ENCODE data around the gene CISD1. TPM values are rescaled to one million over a fixed set of nuclear protein-coding genes. Genes with fewer than 3 reads are reported as not detected.

The CISD1 gene
- total RNA-seq, 1 experiment from 2014 or later, result 77.5 TPM

- Histone ChIP-seq H3K27me3 (no peaks in the 10 kb centered on the region), H3K36me3 (no peaks in the 10 kb centered on the region; the same call in 1 of the 2 replicates), H3K4me3 (no peak overlapping the region), H3K9me3 (peaks cover 2% of the 10 kb centered on the region; the same call in 1 of the 2 replicates)
- DNase-seq, result no peak
Observed at GRCh38 chr10:58258977-58259692, 9.8 kb upstream of the CISD1 start.

- Histone ChIP-seq H3K4me3 (no peak overlapping the region), H3K9me3 (no peaks in the 10 kb centered on the region; the same call in 1 of the 2 replicates), H3K27me3 (no peaks in the 10 kb centered on the region), H3K36me3 (no peaks in the 10 kb centered on the region; the same call in 1 of the 2 replicates)
- no peak for DNase-seq
Observed at GRCh38 chr10:58260334-58260733, 8.6 kb upstream of the CISD1 start.

DNA sequence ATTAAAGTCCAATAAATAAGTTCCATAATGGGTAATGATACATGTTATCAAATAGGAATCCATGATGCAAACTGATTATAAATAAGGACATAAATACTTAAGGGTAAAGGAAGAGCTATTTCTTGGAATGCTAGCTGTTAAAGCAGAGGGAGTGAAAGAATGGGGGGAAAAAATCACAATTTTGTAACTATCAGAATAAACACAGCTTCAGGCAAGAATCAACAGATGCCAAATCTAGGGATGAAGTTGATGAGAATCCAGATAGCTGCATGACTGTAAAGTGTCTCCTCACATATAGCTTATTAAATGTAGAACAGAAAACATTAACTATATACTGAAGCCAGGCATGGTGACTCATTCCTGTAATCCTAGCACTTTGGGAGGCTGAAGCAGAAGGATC, 6.2 kb upstream of the CISD1 start:
- Histone ChIP-seq H3K27me3 (no peaks in the 10 kb centered on the region), H3K9me3 (no peaks in the 10 kb centered on the region; the same call in 1 of the 2 replicates), H3K4me3 (no peak overlapping the region), H3K36me3 (no peaks in the 10 kb centered on the region)
- no peak for DNase-seq

- no peak overlapping the region; the same call in 1 of the 2 replicates for H3K4me3 ChIP-seq
- DNase-seq, result no peak
- no peaks in the 10 kb centered on the region for H3K36me3 ChIP-seq
- no peaks in the 10 kb centered on the region for H3K27me3 ChIP-seq
- no peaks in the 10 kb centered on the region for H3K9me3 ChIP-seq
Observed at GRCh38 chr10:58264780-58265179, 4.2 kb upstream of the CISD1 start.

DNA sequence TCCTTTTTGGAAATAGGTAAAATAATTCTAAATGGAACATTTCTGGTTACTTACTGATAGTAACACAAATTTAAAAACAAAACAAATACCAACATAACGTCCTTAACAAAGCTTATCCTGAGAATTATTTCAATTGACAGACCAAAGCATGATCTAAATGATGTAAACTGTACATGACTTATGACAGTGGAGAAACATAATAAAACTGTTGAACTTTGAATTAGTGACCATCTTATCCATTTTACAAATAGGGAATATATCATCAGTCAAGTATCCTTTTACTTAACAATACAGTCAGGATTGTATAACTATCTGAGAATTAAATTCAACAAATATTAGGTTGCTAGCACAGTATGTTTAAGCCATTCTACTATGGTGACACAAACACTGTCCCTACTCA, 3.7 kb upstream of the CISD1 start:
- H3K36me3 ChIP-seq, result no peaks in the 10 kb centered on the region
- H3K4me3 ChIP-seq, result peak overlapping the region; percentile 77
- no peaks in the 10 kb centered on the region for H3K27me3 ChIP-seq
- no peak for DNase-seq
- no peaks in the 10 kb centered on the region for H3K9me3 ChIP-seq

DNA sequence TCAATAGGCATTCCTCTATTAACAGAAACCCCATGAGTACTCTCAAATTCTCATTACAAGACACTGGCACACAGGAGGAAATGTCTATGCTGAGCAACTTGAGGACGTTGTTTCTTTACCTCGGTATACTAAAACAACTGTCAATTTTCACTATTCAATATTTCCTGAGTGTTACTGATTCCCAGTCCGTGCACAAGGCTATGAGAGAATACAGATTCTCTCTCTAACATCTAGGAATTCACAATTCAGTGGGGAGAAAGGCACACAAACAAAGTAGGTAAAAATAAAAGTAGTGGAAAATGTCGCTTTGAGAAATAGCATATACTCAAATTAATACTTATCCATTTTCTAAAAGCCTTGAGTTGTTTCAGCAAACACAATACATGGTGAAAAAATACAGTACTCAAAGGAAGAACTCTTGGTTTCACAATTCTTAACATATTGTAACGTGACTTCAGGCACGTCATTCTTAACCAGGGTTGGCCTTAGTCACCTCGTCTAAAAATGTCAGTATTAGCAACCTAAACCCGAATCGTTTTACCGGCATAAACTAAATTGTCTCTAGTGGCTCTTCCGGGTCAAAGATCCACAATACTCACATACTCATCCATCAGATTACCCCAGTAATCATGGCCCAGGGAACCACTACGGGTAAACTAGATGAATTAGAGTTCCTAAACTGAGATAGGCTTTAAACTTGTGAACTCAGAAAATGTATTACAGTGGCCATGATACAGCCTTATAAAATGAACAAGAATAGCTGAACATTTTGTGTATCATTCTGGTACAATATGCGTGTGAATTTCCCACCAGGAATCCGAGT, 2.7 kb upstream of the CISD1 start:
- no peaks in the 10 kb centered on the region for H3K9me3 ChIP-seq

GRCh38 chr10:58266826-58267712, 1.9 kb upstream of the CISD1 start:
- no peaks in the 10 kb centered on the region for H3K9me3 ChIP-seq
- peak; percentile 46 for DNase-seq

More for the DNA sequence above, 2.7 kb upstream of the CISD1 start:
- H3K27me3 ChIP-seq, result no peaks in the 10 kb centered on the region
- DNase-seq, result no peak
- H3K4me3 ChIP-seq, result peak overlapping the region; percentile 77
- H3K36me3 ChIP-seq, result no peaks in the 10 kb centered on the region

DNA sequence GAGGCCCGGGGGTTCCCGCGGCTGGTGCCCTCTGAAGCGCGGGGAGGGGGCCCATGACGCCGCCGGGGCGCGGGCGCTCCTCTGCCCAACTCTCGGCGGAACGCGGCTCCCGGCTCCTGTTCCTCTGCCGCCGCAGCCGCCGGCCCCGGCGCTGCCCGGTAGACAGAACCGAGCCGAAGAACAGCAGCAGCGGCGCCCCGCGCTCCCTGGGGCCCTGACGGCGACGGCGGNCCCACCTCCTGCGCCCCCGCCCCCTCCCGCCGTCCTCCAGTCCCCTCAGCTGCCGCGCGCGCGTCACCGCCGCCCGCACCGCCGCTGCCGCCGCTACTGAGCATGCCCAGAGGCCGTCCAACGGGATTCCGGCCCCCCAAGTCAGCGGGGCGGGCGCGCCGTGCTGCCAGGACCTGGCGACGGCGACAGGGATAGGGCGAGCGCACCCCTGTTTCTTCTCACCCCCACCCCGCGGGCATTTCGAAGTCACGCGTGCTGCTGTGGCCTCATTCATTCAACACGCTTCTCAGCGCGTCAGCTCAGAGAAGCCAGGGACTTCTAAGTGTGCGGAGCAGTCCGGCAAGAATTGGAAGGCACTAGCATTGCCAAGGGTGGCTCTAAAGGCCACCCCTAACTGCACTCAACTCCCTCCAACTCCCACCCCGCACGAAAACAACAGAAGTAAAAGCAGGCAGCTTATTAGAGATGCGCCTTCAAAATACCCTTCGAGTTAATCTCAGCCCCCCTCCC, 1.1 kb upstream of the CISD1 start, which contains the start of gene IPMK:
Gene IPMK (minus strand): TSS at position 182 of the 741 bp plus-strand sequence. CDS start 283 bp downstream, outside the sequence.
- DNase-seq, result peak; percentile 88
- Histone ChIP-seq H3K4me3 (peak within 1 kb of the TSS; percentile 77), H3K27me3 (no peaks in the 10 kb centered on the region), H3K9me3 (no peaks in the 10 kb centered on the region), H3K36me3 (no peaks in the 10 kb centered on the region)

More at GRCh38 chr10:58266826-58267712, 1.9 kb upstream of the CISD1 start:
- Histone ChIP-seq H3K4me3 (peak overlapping the region; percentile 77), H3K36me3 (no peaks in the 10 kb centered on the region), H3K27me3 (no peaks in the 10 kb centered on the region)

- Histone ChIP-seq H3K27me3 (no peaks in the 10 kb centered on the region), H3K9me3 (no peaks in the 10 kb centered on the region), H3K4me3 (peak overlapping the region; percentile 77), H3K36me3 (no peaks in the 10 kb centered on the region)
- DNase-seq, result no peak
Observed at GRCh38 chr10:58268454-58268945, 462 bp upstream of the CISD1 start.

DNA sequence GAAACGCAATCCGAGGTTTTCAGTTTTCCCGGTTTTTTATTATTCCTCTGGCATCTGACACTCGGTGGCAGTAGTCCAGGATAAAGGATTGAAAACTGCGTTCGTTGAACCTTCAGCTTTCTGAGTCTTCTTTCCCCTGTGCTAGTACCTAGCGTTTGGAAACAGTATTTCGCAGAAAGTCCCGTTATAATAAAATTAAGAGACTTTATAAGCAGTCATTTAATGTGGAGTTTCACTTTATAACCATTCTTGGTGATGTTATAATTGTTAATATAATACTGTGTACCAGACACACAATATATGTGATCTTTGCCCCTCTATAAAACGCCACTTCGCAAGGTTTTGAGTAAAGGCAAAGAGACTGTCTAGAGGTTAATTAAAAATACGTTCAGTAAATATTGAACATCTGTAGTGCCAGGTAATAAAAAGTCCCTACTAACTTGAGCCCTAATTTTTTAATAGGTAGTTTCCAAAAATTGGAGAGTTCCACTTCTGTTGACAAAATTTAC, 874 bp downstream of the CISD1 start:
- Histone ChIP-seq H3K27me3 (no peaks in the 10 kb centered on the region), H3K4me3 (peak overlapping the region; percentile 77), H3K36me3 (peaks cover 3% of the 10 kb centered on the region; the same call in 1 of the 2 replicates), H3K9me3 (no peaks in the 10 kb centered on the region)
- DNase-seq, result no peak

GRCh38 chr10:58275261-58275660, 6.3 kb downstream of the CISD1 start:
- DNase-seq, result no peak
- H3K36me3 ChIP-seq, result peaks cover 34% of the 10 kb centered on the region
- no peaks in the 10 kb centered on the region for H3K27me3 ChIP-seq
- no peak overlapping the region for H3K4me3 ChIP-seq
- H3K9me3 ChIP-seq, result no peaks in the 10 kb centered on the region

DNA sequence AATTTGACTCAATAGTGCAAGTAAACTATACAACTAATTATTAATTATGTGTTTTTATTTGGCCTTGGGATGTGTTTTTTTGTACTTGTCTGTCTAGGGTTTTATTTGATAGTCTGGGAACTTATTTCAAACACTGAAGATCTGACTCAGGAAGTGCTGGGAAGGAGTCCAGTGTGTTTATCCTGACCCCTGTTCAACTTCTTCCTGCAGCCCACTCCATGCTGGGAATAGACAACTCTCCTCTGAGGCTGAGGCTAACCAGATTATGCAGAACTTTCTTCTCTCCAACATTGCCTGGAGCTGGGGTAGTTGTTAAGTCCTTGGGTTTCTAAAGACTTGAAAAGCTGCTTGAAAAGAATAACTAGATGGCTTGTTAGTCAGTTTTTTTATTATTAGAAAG, 6.9 kb downstream of the CISD1 start:
- H3K36me3 ChIP-seq, result peaks cover 37% of the 10 kb centered on the region
- H3K27me3 ChIP-seq, result no peaks in the 10 kb centered on the region
- no peaks in the 10 kb centered on the region for H3K9me3 ChIP-seq
- peak; percentile 69 for DNase-seq
- no peak overlapping the region for H3K4me3 ChIP-seq

GRCh38 chr10:58278274-58278961, 9.5 kb downstream of the CISD1 start:
- DNase-seq, result no peak
- Histone ChIP-seq H3K27me3 (no peaks in the 10 kb centered on the region), H3K9me3 (no peaks in the 10 kb centered on the region)

DNA sequence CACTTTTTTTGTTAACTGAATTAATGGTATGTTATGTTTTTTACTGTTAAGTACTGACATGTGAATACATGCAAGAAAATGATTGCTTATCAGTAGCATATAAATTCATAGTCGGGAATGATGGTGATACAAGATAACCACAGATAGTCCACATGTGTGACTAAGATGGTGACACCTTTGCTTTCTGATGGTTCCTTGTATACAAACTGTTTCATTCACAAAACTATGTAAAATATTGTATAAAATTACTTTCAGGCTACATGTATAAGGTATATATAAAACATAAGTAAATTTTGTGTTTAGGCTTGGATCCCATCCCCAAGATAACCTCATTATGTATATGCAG, 10.0 kb downstream of the CISD1 start:
- no peak overlapping the region for H3K4me3 ChIP-seq
- H3K27me3 ChIP-seq, result no peaks in the 10 kb centered on the region
- peaks cover 42% of the 10 kb centered on the region for H3K36me3 ChIP-seq
- DNase-seq, result no peak
- H3K9me3 ChIP-seq, result no peaks in the 10 kb centered on the region

More at GRCh38 chr10:58278274-58278961, 9.5 kb downstream of the CISD1 start:
- H3K36me3 ChIP-seq, result peaks cover 43% of the 10 kb centered on the region
- H3K4me3 ChIP-seq, result no peak overlapping the region

DNA sequence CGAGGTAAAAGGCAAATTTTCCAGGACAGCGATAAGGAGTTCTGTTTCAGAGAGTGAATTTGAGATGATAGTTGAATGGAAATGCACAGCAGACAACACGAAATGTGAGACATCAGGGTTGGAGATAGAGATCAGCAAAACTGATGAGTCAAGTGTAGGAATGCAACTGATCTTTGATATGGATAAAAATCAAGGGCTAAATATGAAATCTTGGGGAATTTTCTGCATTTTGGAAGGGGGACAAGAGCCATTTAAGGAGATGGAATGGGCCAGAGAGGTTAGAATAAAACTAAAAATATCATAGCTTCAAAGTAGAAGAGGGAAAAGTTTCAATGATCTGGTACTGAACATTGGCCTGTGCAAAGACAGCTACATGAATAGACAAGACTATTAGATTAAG, 11.5 kb downstream of the CISD1 start:
- Histone ChIP-seq H3K4me3 (no peak overlapping the region), H3K36me3 (peaks cover 42% of the 10 kb centered on the region), H3K9me3 (no peaks in the 10 kb centered on the region), H3K27me3 (no peaks in the 10 kb centered on the region)
- no peak for DNase-seq
